ENCODE results near the gene CEACAM18.

The CEACAM18 gene

GRCh38 chr19:51513968-51514367 lies 35.6 kb downstream of the CEACAM18 start:
- Histone ChIP-seq H3K4ac (ENCODE audit: low read length) (no peak overlapping the region), H2AK5ac (ENCODE audit: low read depth, low read length) (no peak overlapping the region), H2AFZ (ENCODE audit: low read length) (no peak overlapping the region), H3K4me3 (ENCODE audit: low read length in 2 of 2) (no peak overlapping the region), H4K91ac (ENCODE audit: low read depth, low read length, poor library complexity) (no peak overlapping the region), H4K8ac (ENCODE audit: low read depth, low read length) (no peak overlapping the region), H2BK120ac (ENCODE audit: low read depth, low read length) (no peak overlapping the region), H2BK15ac (ENCODE audit: low read length) (no peak overlapping the region), H3K18ac (ENCODE audit: low read length) (no peak overlapping the region), H3K9me3 (replicated peaks in 1 of 2; ENCODE audit: control insufficient read depth in 2 of 2, insufficient read depth in 1 of 2, low read depth in 1 of 2, low read length in 2 of 2) (peaks cover 0 to 2% of the 10 kb centered on the region in 2 donors), H3K4me2 (ENCODE audit: insufficient read depth, low read length, poor library complexity, severe bottlenecking) (no peak overlapping the region), H3K36me3 (replicated peaks in 1 of 2; ENCODE audit: control insufficient read depth in 2 of 2, insufficient read depth in 2 of 2, low read length in 2 of 2) (no peaks in the 10 kb centered on the region), H3K14ac (ENCODE audit: low read length) (no peak overlapping the region), H3K27ac (replicated peaks; ENCODE audit: low read length) (no peak overlapping the region), H3K27me3 (ENCODE audit: control insufficient read depth in 3 of 3, insufficient read depth in 3 of 3, low read depth in 1 of 3, low read length in 3 of 3) (peaks cover 0 to 10% (median 0%) of the 10 kb centered on the region in 3 experiments), H3K23ac (ENCODE audit: low read depth, low read length, poor library complexity) (no peak overlapping the region), H3K4me1 (ENCODE audit: control insufficient read depth in 2 of 2, insufficient read depth in 1 of 2, low read depth in 1 of 2, low read length in 2 of 2) (no peaks in the 10 kb centered on the region), H2BK12ac (ENCODE audit: low read length) (no peak overlapping the region), H2BK5ac (ENCODE audit: low read length) (no peak overlapping the region), H3K9ac (ENCODE audit: low read depth, low read length, poor library complexity) (no peak overlapping the region), H3K79me1 (ENCODE audit: low read depth, low read length) (no peaks in the 10 kb centered on the region)
- no peak for DNase-seq (ENCODE audit: low spot score)
- WGBS, 2 donors (ENCODE audit: extremely low coverage in 2 of 2, insufficient read length in 2 of 2, insufficient replicate concordance in 1 of 2): no CpG with 5 or more reads among the region's 2 CpGs

GRCh38 chr19:51514866-51515481 lies 36.6 kb downstream of the CEACAM18 start:
- H2AK5ac ChIP-seq (ENCODE audit: low read depth, low read length): no peak overlapping the region
- no peak overlapping the region for H2BK5ac ChIP-seq (ENCODE audit: low read length)
- no peak overlapping the region for H3K4me3 ChIP-seq (ENCODE audit: low read length in 2 of 2)
- H2BK15ac ChIP-seq (ENCODE audit: low read length): no peak overlapping the region
- H4K91ac ChIP-seq (ENCODE audit: low read depth, low read length, poor library complexity): no peak overlapping the region
- H3K36me3 ChIP-seq (replicated peaks in 1 of 2; ENCODE audit: control insufficient read depth in 2 of 2, insufficient read depth in 2 of 2, low read length in 2 of 2): no peaks in the 10 kb centered on the region
- no peak overlapping the region for H2AFZ ChIP-seq (ENCODE audit: low read length)
- no peak overlapping the region for H2BK12ac ChIP-seq (ENCODE audit: low read length)
- H3K4ac ChIP-seq (ENCODE audit: low read length): no peak overlapping the region
- no peak overlapping the region for H3K9ac ChIP-seq (ENCODE audit: low read depth, low read length, poor library complexity)
- peak; percentile 23 for DNase-seq (ENCODE audit: low spot score)
- H3K4me2 ChIP-seq (ENCODE audit: insufficient read depth, low read length, poor library complexity, severe bottlenecking): no peak overlapping the region
- H3K14ac ChIP-seq (ENCODE audit: low read length): no peak overlapping the region
- no peak overlapping the region for H4K8ac ChIP-seq (ENCODE audit: low read depth, low read length)
- no peak overlapping the region for H2BK120ac ChIP-seq (ENCODE audit: low read depth, low read length)
- no peaks in the 10 kb centered on the region for H3K4me1 ChIP-seq (ENCODE audit: control insufficient read depth in 2 of 2, insufficient read depth in 1 of 2, low read depth in 1 of 2, low read length in 2 of 2)
- H3K23ac ChIP-seq (ENCODE audit: low read depth, low read length, poor library complexity): no peak overlapping the region
- peaks cover 0 to 3% of the 10 kb centered on the region in 2 donors for H3K9me3 ChIP-seq (replicated peaks in 1 of 2; ENCODE audit: control insufficient read depth in 2 of 2, insufficient read depth in 1 of 2, low read depth in 1 of 2, low read length in 2 of 2)
- H3K27ac ChIP-seq (replicated peaks; ENCODE audit: low read length): no peak overlapping the region
- peaks cover 0 to 9% (median 0%) of the 10 kb centered on the region in 3 experiments for H3K27me3 ChIP-seq (ENCODE audit: control insufficient read depth in 3 of 3, insufficient read depth in 3 of 3, low read depth in 1 of 3, low read length in 3 of 3)
- no CpG with 5 or more reads among the region's 3 CpGs for WGBS, 2 donors (ENCODE audit: extremely low coverage in 2 of 2, insufficient read length in 2 of 2, insufficient replicate concordance in 1 of 2)
- no peak overlapping the region for H3K18ac ChIP-seq (ENCODE audit: low read length)
- H3K79me1 ChIP-seq (ENCODE audit: low read depth, low read length): no peaks in the 10 kb centered on the region

DNA sequence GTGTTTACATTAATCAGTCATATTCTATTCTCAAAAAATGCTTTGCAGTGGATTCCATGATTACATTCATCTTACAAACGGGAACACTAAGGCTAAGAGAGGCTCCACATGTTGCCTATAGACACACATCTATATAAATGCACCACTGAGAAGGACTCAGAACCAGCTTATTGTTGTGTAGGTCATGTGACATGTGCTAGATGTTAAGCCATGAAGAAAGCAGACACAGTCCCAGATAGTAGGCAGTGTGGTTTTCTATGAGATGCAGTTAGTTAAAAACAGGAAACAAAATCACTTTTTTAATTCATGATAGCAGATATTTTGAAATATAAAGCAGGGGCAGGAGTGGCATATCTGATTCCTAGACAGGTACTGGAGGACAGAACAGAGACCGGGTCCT lies 42.4 kb downstream of the CEACAM18 start:
- no peak overlapping the region for H3K9ac ChIP-seq (ENCODE audit: low read depth, low read length, poor library complexity)
- no peak overlapping the region for H3K14ac ChIP-seq (ENCODE audit: low read length)
- H3K4me3 ChIP-seq (ENCODE audit: low read length in 2 of 2): no peak overlapping the region
- whole genome bisulfite sequencing, 2 donors (ENCODE audit: extremely low coverage in 2 of 2, insufficient read length in 2 of 2, insufficient replicate concordance in 1 of 2): no CpG with 5 or more reads among the region's 2 CpGs
- no peak for DNase-seq (ENCODE audit: low spot score)
- no peak overlapping the region for H3K4ac ChIP-seq (ENCODE audit: low read length)
- no peak overlapping the region for H2BK5ac ChIP-seq (ENCODE audit: low read length)
- H3K4me1 ChIP-seq (ENCODE audit: control insufficient read depth in 2 of 2, insufficient read depth in 1 of 2, low read depth in 1 of 2, low read length in 2 of 2): no peaks in the 10 kb centered on the region
- no peak overlapping the region for H2AFZ ChIP-seq (ENCODE audit: low read length)
- no peak overlapping the region for H3K23ac ChIP-seq (ENCODE audit: low read depth, low read length, poor library complexity)
- H3K36me3 ChIP-seq (replicated peaks in 1 of 2; ENCODE audit: control insufficient read depth in 2 of 2, insufficient read depth in 2 of 2, low read length in 2 of 2): no peaks in the 10 kb centered on the region
- H2BK12ac ChIP-seq (ENCODE audit: low read length): no peak overlapping the region
- H4K8ac ChIP-seq (ENCODE audit: low read depth, low read length): no peak overlapping the region
- no peaks in the 10 kb centered on the region for H3K27me3 ChIP-seq (ENCODE audit: control insufficient read depth in 3 of 3, insufficient read depth in 3 of 3, low read depth in 1 of 3, low read length in 3 of 3)
- H3K4me2 ChIP-seq (ENCODE audit: insufficient read depth, low read length, poor library complexity, severe bottlenecking): no peak overlapping the region
- no peak overlapping the region for H2AK5ac ChIP-seq (ENCODE audit: low read depth, low read length)
- no peak overlapping the region for H4K91ac ChIP-seq (ENCODE audit: low read depth, low read length, poor library complexity)
- no peak overlapping the region for H2BK120ac ChIP-seq (ENCODE audit: low read depth, low read length)
- H3K9me3 ChIP-seq (replicated peaks in 1 of 2; ENCODE audit: control insufficient read depth in 2 of 2, insufficient read depth in 1 of 2, low read depth in 1 of 2, low read length in 2 of 2): peaks cover 0 to 13% of the 10 kb centered on the region in 2 donors
- no peak overlapping the region for H3K18ac ChIP-seq (ENCODE audit: low read length)
- H3K27ac ChIP-seq (replicated peaks; ENCODE audit: low read length): no peak overlapping the region
- no peak overlapping the region for H2BK15ac ChIP-seq (ENCODE audit: low read length)
- no peaks in the 10 kb centered on the region for H3K79me1 ChIP-seq (ENCODE audit: low read depth, low read length)

DNA sequence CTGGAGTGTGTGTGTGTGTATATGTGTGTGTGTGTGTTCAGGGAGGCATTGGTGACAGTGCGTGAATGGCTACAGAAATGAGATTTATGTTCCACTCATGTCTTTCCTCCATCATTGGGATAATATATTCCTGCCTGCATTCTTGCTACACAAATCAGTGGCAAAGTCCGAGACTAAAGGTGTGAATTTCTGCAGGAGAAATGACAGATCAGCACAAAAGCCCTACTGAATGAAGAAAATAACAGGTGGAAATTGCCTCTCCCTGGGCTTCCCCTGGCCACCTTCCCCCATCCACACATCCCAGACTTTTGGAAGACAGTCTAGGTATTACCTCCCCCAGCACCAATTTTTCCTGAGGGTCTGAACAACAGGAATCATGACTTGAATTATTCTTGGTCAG lies 43.0 kb downstream of the CEACAM18 start:
- WGBS, 2 donors (ENCODE audit: extremely low coverage in 2 of 2, insufficient read length in 2 of 2, insufficient replicate concordance in 1 of 2): no CpG with 5 or more reads among the region's 2 CpGs

More for the DNA sequence above, 43.0 kb downstream of the CEACAM18 start:
- H3K4ac ChIP-seq (ENCODE audit: low read length): no peak overlapping the region
- H4K8ac ChIP-seq (ENCODE audit: low read depth, low read length): no peak overlapping the region
- no peak overlapping the region for H2AK5ac ChIP-seq (ENCODE audit: low read depth, low read length)
- DNase-seq (ENCODE audit: low spot score): no peak
- no peak overlapping the region for H3K4me2 ChIP-seq (ENCODE audit: insufficient read depth, low read length, poor library complexity, severe bottlenecking)
- no peak overlapping the region for H2BK120ac ChIP-seq (ENCODE audit: low read depth, low read length)
- no peak overlapping the region for H3K9ac ChIP-seq (ENCODE audit: low read depth, low read length, poor library complexity)
- no peak overlapping the region for H2BK5ac ChIP-seq (ENCODE audit: low read length)
- H3K36me3 ChIP-seq (replicated peaks in 1 of 2; ENCODE audit: control insufficient read depth in 2 of 2, insufficient read depth in 2 of 2, low read length in 2 of 2): no peaks in the 10 kb centered on the region
- H4K91ac ChIP-seq (ENCODE audit: low read depth, low read length, poor library complexity): no peak overlapping the region
- H2AFZ ChIP-seq (ENCODE audit: low read length): no peak overlapping the region
- H3K4me1 ChIP-seq (ENCODE audit: control insufficient read depth in 2 of 2, insufficient read depth in 1 of 2, low read depth in 1 of 2, low read length in 2 of 2): no peaks in the 10 kb centered on the region
- no peak overlapping the region for H3K18ac ChIP-seq (ENCODE audit: low read length)
- H3K14ac ChIP-seq (ENCODE audit: low read length): no peak overlapping the region
- H3K9me3 ChIP-seq (replicated peaks in 1 of 2; ENCODE audit: control insufficient read depth in 2 of 2, insufficient read depth in 1 of 2, low read depth in 1 of 2, low read length in 2 of 2): peaks cover 0 to 14% of the 10 kb centered on the region in 2 donors
- no peak overlapping the region for H2BK15ac ChIP-seq (ENCODE audit: low read length)
- no peak overlapping the region for H3K23ac ChIP-seq (ENCODE audit: low read depth, low read length, poor library complexity)
- no peak overlapping the region for H3K27ac ChIP-seq (replicated peaks; ENCODE audit: low read length)
- H3K79me1 ChIP-seq (ENCODE audit: low read depth, low read length): no peaks in the 10 kb centered on the region
- no peak overlapping the region for H3K4me3 ChIP-seq (ENCODE audit: low read length in 2 of 2)
- H3K27me3 ChIP-seq (ENCODE audit: control insufficient read depth in 3 of 3, insufficient read depth in 3 of 3, low read depth in 1 of 3, low read length in 3 of 3): peaks cover 0 to 3% (median 0%) of the 10 kb centered on the region in 3 experiments
- no peak overlapping the region for H2BK12ac ChIP-seq (ENCODE audit: low read length)

Measured in neuronal stem cell (in vitro differentiated cells).